Measurements from ENCODE around the gene RNF141. TPM values are rescaled to one million over a fixed set of nuclear protein-coding genes. Genes with fewer than 3 reads are reported as not detected.
A peak's percentile ranks its signal among the peaks of the same experiment; 100 is the strongest.

The RNF141 gene
- total and polyA plus RNA-seq, 2 donors (not counting 3 experiments of a cell fraction or from before 2014, with no cell fraction given), result 9.4 to 32.4 TPM

DNA sequence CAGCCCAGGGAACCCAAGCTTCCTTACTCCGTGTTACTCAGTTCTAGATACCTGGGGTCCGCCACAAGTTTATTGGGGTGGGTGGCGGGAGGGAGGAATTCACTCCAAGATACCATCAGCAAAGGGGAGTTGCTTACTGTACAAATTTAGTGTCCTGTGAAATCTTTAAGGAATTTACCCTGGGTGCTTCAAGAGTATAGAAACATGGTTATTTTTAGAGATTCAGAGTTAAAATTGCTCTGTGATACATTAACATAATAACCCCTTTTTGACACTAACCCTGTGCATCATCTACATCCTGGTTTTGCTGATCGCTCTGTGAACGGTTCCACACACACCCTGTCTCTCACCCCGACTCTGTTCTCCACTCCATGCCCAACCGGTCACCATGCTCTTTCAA, 46.4 kb upstream of the RNF141 start:
- H3K27ac ChIP-seq (ENCODE audit: insufficient read depth, low read depth, low read length), result no peak overlapping the region

DNA sequence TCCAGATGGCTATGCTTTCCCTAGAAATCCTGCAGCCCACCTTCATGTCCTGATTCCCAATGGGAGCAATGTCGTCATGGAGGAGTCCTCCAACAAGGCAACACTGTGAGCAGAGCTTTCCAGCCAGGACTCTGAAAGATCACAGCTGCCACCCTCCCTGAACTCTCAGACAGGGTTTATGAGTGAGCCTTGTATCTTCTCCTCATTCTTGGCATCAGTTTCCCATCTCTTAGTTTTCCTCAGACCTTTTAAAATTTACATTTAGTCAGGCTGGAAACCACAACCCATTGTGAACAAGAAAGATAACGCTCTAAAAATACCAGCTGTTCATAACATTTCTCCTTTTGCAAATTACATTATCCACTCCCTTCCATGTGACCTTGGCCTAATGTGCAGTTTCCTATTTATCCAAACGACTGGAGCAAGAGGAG, 43.1 kb upstream of the RNF141 start:
- H3K27ac ChIP-seq (ENCODE audit: insufficient read depth, low read depth, low read length), result peak overlapping the region; percentile 36
- TF ChIP-seq MYC (IDR thresholded peaks at IDR 0.05; ENCODE audit: low read depth, low read length) (no peak), POLR2AphosphoS5 (IDR thresholded peaks at IDR 0.05; ENCODE audit: insufficient read depth, low read depth, low read length) (no peak), FOS (IDR thresholded peaks at IDR 0.05; ENCODE audit: borderline replicate concordance, insufficient read depth, low read length) (no peak), GATA2 (IDR thresholded peaks at IDR 0.05; ENCODE audit: insufficient read depth, insufficient read length, low read depth, low read length) (no peak), EZH2 (IDR thresholded peaks at IDR 0.05; ENCODE audit: borderline replicate concordance, low read depth, low read length, severe bottlenecking) (no peak), JUN (IDR thresholded peaks at IDR 0.05; ENCODE audit: borderline replicate concordance, insufficient read depth, insufficient read length, low read depth) (peak; percentile 8), POLR2A (IDR thresholded peaks at IDR 0.05; ENCODE audit: low read depth, low read length) (peak; percentile 48)
- TF ChIP-seq, protein P1, sequence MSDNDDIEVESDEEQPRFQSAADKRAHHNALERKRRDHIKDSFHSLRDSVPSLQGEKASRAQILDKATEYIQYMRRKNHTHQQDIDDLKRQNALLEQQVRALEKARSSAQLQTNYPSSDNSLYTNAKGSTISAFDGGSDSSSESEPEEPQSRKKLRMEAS (IDR thresholded peaks at IDR 0.05; ENCODE audit: insufficient read depth, insufficient read length), result no peak
- TF ChIP-seq, protein P2, sequence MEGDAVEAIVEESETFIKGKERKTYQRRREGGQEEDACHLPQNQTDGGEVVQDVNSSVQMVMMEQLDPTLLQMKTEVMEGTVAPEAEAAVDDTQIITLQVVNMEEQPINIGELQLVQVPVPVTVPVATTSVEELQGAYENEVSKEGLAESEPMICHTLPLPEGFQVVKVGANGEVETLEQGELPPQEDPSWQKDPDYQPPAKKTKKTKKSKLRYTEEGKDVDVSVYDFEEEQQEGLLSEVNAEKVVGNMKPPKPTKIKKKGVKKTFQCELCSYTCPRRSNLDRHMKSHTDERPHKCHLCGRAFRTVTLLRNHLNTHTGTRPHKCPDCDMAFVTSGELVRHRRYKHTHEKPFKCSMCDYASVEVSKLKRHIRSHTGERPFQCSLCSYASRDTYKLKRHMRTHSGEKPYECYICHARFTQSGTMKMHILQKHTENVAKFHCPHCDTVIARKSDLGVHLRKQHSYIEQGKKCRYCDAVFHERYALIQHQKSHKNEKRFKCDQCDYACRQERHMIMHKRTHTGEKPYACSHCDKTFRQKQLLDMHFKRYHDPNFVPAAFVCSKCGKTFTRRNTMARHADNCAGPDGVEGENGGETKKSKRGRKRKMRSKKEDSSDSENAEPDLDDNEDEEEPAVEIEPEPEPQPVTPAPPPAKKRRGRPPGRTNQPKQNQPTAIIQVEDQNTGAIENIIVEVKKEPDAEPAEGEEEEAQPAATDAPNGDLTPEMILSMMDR (IDR thresholded peaks at IDR 0.05; ENCODE audit: extremely low read depth in 1 of 2, insufficient read depth in 1 of 2, low read depth in 1 of 2, low read length in 2 of 2), result no peak
- H3K9ac ChIP-seq (replicated peaks; ENCODE audit: extremely low read depth, insufficient read depth, low read length), result no peak overlapping the region
- no peaks in the 10 kb centered on the region for H4K20me1 ChIP-seq (replicated peaks; ENCODE audit: control insufficient read depth, extremely low read depth, insufficient read depth, low read length)
- H3K4me1 ChIP-seq (ENCODE audit: control insufficient read depth, extremely low read depth, insufficient read depth, low read length), result peaks cover 41% of the 10 kb centered on the region
- CTCF ChIA-PET, result interaction anchor here (1.0 to 2.1 kb wide), 10 partner anchors 9 to 178 kb away, joined by 3 to 10 read pairs (median 4); partner anchors contain the start of genes LYVE1 and RNF141
- no peaks in the 10 kb centered on the region for H3K9me1 ChIP-seq (replicated peaks; ENCODE audit: control insufficient read depth, extremely low read depth, insufficient read depth, low read length)
- DNase-seq (ENCODE audit: low read depth, low spot score), result peak; percentile 95
- no peak overlapping the region for H3K4me2 ChIP-seq (ENCODE audit: insufficient read depth, low read length)
- no peak overlapping the region for H2AFZ ChIP-seq (ENCODE audit: low read depth, low read length)
- H3K27me3 ChIP-seq (ENCODE audit: control insufficient read depth in 2 of 2, insufficient read depth in 2 of 2, low read length in 2 of 2), result no peaks in the 10 kb centered on the region
- dilution Hi-C loops (cut with MboI; ENCODE audit: extremely low pct_ligation_motif_present, low sequenced_read_pairs) (no loop called here), intact Hi-C loops (cut with micrococcal nuclease) (no loop called here)
- no TSS peak for BruUV-seq (replicated peaks)
- no peaks in the 10 kb centered on the region for H3K79me2 ChIP-seq (ENCODE audit: control insufficient read depth, insufficient read depth, low read length)
- no peaks in the 10 kb centered on the region for H3K9me3 ChIP-seq (replicated peaks; ENCODE audit: control insufficient read depth, insufficient read depth, low read length)
- H3K36me3 ChIP-seq (ENCODE audit: control insufficient read depth in 2 of 2, extremely low read depth in 1 of 2, insufficient read depth in 2 of 2, low read length in 2 of 2), result no peaks in the 10 kb centered on the region
- POLR2A ChIA-PET, result interaction anchor here (1.5 to 2.3 kb wide), 2 partner anchors 10 to 23 kb away, joined by 3 to 7 read pairs; no protein-coding TSS in a partner anchor
- no peak overlapping the region for H3K4me3 ChIP-seq (replicated peaks in 1 of 3; ENCODE audit: insufficient read depth in 1 of 3, low read depth in 1 of 3, low read length in 3 of 3)
- peak; percentile 80 for FAIRE-seq

More for the DNA sequence above, 46.4 kb upstream of the RNF141 start:
- H3K36me3 ChIP-seq (ENCODE audit: control insufficient read depth in 2 of 2, extremely low read depth in 1 of 2, insufficient read depth in 2 of 2, low read length in 2 of 2), result no peaks in the 10 kb centered on the region
- no peak for DNase-seq (ENCODE audit: low read depth, low spot score)
- H3K9ac ChIP-seq (replicated peaks; ENCODE audit: extremely low read depth, insufficient read depth, low read length), result no peak overlapping the region
- POLR2A ChIA-PET, result no interaction called here
- no peak overlapping the region for H3K4me2 ChIP-seq (ENCODE audit: insufficient read depth, low read length)
- dilution Hi-C loops (cut with MboI; ENCODE audit: extremely low pct_ligation_motif_present, low sequenced_read_pairs) (no loop called here), intact Hi-C loops (cut with micrococcal nuclease) (no loop called here)
- BruUV-seq (replicated peaks), result no TSS peak
- H4K20me1 ChIP-seq (replicated peaks; ENCODE audit: control insufficient read depth, extremely low read depth, insufficient read depth, low read length), result no peaks in the 10 kb centered on the region
- H3K9me3 ChIP-seq (replicated peaks; ENCODE audit: control insufficient read depth, insufficient read depth, low read length), result no peaks in the 10 kb centered on the region
- no peaks in the 10 kb centered on the region for H3K9me1 ChIP-seq (replicated peaks; ENCODE audit: control insufficient read depth, extremely low read depth, insufficient read depth, low read length)
- peaks cover 21% of the 10 kb centered on the region for H3K4me1 ChIP-seq (ENCODE audit: control insufficient read depth, extremely low read depth, insufficient read depth, low read length)
- H3K4me3 ChIP-seq (replicated peaks in 1 of 3; ENCODE audit: insufficient read depth in 1 of 3, low read depth in 1 of 3, low read length in 3 of 3), result no peak overlapping the region
- FAIRE-seq, result no peak
- H3K27me3 ChIP-seq (ENCODE audit: control insufficient read depth in 2 of 2, insufficient read depth in 2 of 2, low read length in 2 of 2), result no peaks in the 10 kb centered on the region
- CTCF ChIA-PET, result interaction anchor here (1.0 kb wide), 2 partner anchors 46 to 67 kb away, joined by 3 read pairs; partner anchors contain the start of gene RNF141
- TF ChIP-seq EZH2 (IDR thresholded peaks at IDR 0.05; ENCODE audit: borderline replicate concordance, low read depth, low read length, severe bottlenecking), result no peak
- TF ChIP-seq POLR2AphosphoS5 (IDR thresholded peaks at IDR 0.05; ENCODE audit: insufficient read depth, low read depth, low read length), result no peak
- TF ChIP-seq, protein P1 (IDR thresholded peaks at IDR 0.05; ENCODE audit: insufficient read depth, insufficient read length), result no peak
- no peak for TF ChIP-seq GATA2 (IDR thresholded peaks at IDR 0.05; ENCODE audit: insufficient read depth, insufficient read length, low read depth, low read length)
- no peak for TF ChIP-seq MYC (IDR thresholded peaks at IDR 0.05; ENCODE audit: low read depth, low read length)
- no peaks in the 10 kb centered on the region for H3K79me2 ChIP-seq (ENCODE audit: control insufficient read depth, insufficient read depth, low read length)
- H2AFZ ChIP-seq (ENCODE audit: low read depth, low read length), result no peak overlapping the region
